ENCODE data around the gene GOLGB1. TPM values are rescaled to one million over a fixed set of nuclear protein-coding genes. Genes with fewer than 3 reads are reported as not detected.

GOLGB1 gene
- total and polyA plus RNA-seq, 10 of the 15 experiments (the other 5 are each of a cell fraction or from before 2014, with no cell fraction given) = 7.4 to 34.5 (median 21.8) TPM

- TF ChIP-seq EGR1 (IDR thresholded peaks at IDR 0.05; ENCODE audit: borderline replicate concordance in 1 of 2, low read depth in 2 of 2, low read length in 2 of 2) = 0 out of 3 replicates have a peak, but pooled peaks of 1 of the 2 experiments have one; percentile 28
- TF ChIP-seq NBN (IDR thresholded peaks at IDR 0.05) = peak; percentile 84; the same call in 1 of the 2 replicates
- TF ChIP-seq SKIL (IDR thresholded peaks at IDR 0.05; ENCODE audit: low read depth, poor library complexity, severe bottlenecking) = no peak
- TF ChIP-seq PKNOX1 (IDR thresholded peaks at IDR 0.05) = no peak
- TF ChIP-seq IKZF1 (conservative IDR thresholded peaks at IDR 0.05) = peak; percentile 34
- TF ChIP-seq CHD4 (IDR thresholded peaks at IDR 0.05) = no peak
- no peak for TF ChIP-seq FOXK2 (IDR thresholded peaks at IDR 0.05)
- TF ChIP-seq SREBF2 (IDR thresholded peaks at IDR 0.05; ENCODE audit: low read length) = no peak
- no peak for TF ChIP-seq CTCF (IDR thresholded peaks at IDR 0.05 in 2 of 3, conservative IDR thresholded peaks at IDR 0.05 in 1 of 3; ENCODE audit: control insufficient read depth in 2 of 3, extremely low read depth in 1 of 3, insufficient read depth in 1 of 3, low read depth in 3 of 3, low read length in 3 of 3)
- peak; percentile 66 for TF ChIP-seq NFYB (IDR thresholded peaks at IDR 0.05; ENCODE audit: insufficient read depth, low read depth, low read length)
- TF ChIP-seq RAD21 (IDR thresholded peaks at IDR 0.05; ENCODE audit: insufficient read depth, low read depth, low read length) = no peak
- 0 out of 2 replicates have a peak, but pooled peaks have one; percentile 20 for TF ChIP-seq ZBTB11 (CRISPR knock-in tag; IDR thresholded peaks at IDR 0.05)
- TF ChIP-seq POLR2A (IDR thresholded peaks at IDR 0.05; ENCODE audit: low read depth, low read length) = peak; percentile 99
- TF ChIP-seq CHD1 (IDR thresholded peaks at IDR 0.05; ENCODE audit: low read depth, low read length) = 0 out of 2 replicates have a peak, but pooled peaks have one; percentile 39
- TF ChIP-seq MYB (IDR thresholded peaks at IDR 0.05; ENCODE audit: borderline replicate concordance, low read depth, low read length) = no peak
- TF ChIP-seq RAD51 (IDR thresholded peaks at IDR 0.05) = no peak
- no peak for TF ChIP-seq BMI1 (IDR thresholded peaks at IDR 0.05; ENCODE audit: borderline replicate concordance)
- no peak for TF ChIP-seq ZNF384 (IDR thresholded peaks at IDR 0.05; ENCODE audit: borderline replicate concordance, low read depth, low read length)
- TF ChIP-seq IRF5 (IDR thresholded peaks at IDR 0.05; ENCODE audit: borderline replicate concordance) = no peak
- no peak for TF ChIP-seq PAX8 (IDR thresholded peaks at IDR 0.05)
Observed at GRCh38 chr3:121660356-121661171, 89.0 kb downstream of the GOLGB1 start, which contains the start of gene HCLS1 (continued).

Data from GM12878 (cell line).